ENCODE measurements around the gene ADGRG3.

DNA sequence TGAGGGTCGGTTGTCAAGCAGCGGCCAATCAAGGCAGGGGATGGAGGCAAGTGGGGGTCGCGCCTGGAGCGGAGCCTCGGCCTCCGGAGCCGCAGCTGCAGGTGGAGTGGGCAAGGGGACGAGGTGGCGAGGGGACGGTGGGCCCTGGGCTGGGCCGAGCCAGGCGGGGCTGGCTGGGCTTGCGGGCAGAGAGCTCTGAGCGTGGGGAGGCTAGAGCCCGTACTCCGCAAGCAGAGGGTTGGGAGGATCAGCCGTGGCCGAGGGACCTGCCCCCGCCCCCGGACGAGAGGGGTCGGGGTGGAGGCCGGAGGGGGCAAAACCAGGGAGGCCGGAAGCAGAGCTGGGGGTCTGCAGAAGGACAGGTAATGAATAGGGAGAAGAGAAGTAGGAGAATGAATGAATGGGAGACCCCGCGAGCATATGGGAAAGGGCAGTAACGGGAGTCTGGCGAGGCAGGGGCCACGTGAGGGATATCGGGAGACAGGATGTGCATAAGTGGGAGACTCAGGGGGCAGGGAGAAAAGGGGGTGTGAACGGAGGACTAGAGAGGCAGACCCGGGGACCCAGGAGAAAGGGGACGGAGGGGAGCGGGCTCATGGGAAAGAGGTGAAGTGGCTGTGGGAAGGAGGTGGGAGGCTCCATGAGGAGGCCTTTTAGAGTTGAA lies 67.8 kb downstream of the ADGRG3 start, which contains the start of gene KATNB1:
- TF ChIP-seq, protein P1, sequence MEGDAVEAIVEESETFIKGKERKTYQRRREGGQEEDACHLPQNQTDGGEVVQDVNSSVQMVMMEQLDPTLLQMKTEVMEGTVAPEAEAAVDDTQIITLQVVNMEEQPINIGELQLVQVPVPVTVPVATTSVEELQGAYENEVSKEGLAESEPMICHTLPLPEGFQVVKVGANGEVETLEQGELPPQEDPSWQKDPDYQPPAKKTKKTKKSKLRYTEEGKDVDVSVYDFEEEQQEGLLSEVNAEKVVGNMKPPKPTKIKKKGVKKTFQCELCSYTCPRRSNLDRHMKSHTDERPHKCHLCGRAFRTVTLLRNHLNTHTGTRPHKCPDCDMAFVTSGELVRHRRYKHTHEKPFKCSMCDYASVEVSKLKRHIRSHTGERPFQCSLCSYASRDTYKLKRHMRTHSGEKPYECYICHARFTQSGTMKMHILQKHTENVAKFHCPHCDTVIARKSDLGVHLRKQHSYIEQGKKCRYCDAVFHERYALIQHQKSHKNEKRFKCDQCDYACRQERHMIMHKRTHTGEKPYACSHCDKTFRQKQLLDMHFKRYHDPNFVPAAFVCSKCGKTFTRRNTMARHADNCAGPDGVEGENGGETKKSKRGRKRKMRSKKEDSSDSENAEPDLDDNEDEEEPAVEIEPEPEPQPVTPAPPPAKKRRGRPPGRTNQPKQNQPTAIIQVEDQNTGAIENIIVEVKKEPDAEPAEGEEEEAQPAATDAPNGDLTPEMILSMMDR (IDR thresholded peaks at IDR 0.05; ENCODE audit: low read depth, low read length) = no peak
- TF ChIP-seq EZH2phosphoT487 (IDR thresholded peaks at IDR 0.05; ENCODE audit: low read depth) = no peak
